BE2C (cell line): ENCODE data around the gene ARHGAP12.

Experiments used
- DNase-seq: peaks from one replicate; pipeline ENCODE4 v3.0.0-alpha.2; 2020
- H3K27me3 ChIP-seq: fragments of 250-450 bp; sonication (Bioruptor Pico); 2 replicates; pipeline ENCODE4 v1.5.1; 2020; ENCODE audit warnings: mild to moderate bottlenecking
- H3K36me3 ChIP-seq: fragments of 250-450 bp; sonication (Bioruptor Pico); 2 replicates; pipeline ENCODE4 v1.5.1; 2020; ENCODE audit warnings: mild to moderate bottlenecking
- H3K4me1 ChIP-seq: fragments of 250-450 bp; sonication (Bioruptor Pico); 2 replicates; pipeline ENCODE4 v1.5.1; 2020
- H3K4me3 ChIP-seq: 2 replicates; pipeline ENCODE4 v1.5.1; 2011; ENCODE audit warnings: low read depth, low read length
- H3K9me3 ChIP-seq: fragments of 250-450 bp; sonication (Bioruptor Pico); 2 replicates; pipeline ENCODE4 v1.5.1; 2020
- TF ChIP-seq, protein P1 (sequence below): IDR thresholded peaks from 2 replicates; pipeline ENCODE4 v1.5.1; 2012; ENCODE audit warnings: mild to moderate bottlenecking, low read depth, low read length

Gene ARHGAP12

DNA sequence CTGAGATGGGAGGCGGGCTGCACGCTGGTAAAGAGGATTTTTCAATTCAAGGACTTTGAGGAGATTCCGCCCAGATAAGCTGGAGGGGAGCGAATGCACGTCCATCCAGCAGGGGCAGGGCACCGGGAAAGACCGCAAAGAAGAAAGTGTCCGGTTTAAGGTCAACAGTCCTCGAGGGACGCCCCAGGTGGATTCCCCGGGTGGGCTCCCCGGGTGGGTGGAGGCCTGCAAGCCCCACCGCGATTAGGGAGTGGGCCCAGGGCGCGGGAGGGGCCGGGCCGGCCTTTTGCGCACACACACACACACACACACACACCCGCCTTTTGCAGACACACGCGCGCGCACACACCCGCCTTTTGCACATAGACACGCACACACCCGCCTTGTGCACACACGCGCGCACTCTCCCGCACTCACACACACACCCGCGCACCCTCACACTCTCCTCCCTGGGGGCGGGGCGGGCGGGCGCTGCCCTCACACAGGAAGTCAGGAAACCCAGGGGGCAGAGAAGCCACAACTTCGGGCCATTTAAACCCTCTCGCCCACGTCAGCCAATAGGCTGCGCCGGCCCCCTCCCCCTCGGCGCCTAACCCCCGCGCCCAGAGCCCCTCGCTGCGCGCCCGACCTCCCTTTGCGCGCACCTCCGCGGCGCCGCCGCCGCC is 615 bp downstream of the ARHGAP12 start:
- peak; percentile 65 for DNase-seq
- Histone ChIP-seq H3K9me3 (no peaks in the 10 kb centered on the region), H3K4me1 (no peaks in the 10 kb centered on the region), H3K36me3 (no peaks in the 10 kb centered on the region), H3K27me3 (no peaks in the 10 kb centered on the region), H3K4me3 (peak overlapping the region; percentile 87)
- TF ChIP-seq, protein P1, sequence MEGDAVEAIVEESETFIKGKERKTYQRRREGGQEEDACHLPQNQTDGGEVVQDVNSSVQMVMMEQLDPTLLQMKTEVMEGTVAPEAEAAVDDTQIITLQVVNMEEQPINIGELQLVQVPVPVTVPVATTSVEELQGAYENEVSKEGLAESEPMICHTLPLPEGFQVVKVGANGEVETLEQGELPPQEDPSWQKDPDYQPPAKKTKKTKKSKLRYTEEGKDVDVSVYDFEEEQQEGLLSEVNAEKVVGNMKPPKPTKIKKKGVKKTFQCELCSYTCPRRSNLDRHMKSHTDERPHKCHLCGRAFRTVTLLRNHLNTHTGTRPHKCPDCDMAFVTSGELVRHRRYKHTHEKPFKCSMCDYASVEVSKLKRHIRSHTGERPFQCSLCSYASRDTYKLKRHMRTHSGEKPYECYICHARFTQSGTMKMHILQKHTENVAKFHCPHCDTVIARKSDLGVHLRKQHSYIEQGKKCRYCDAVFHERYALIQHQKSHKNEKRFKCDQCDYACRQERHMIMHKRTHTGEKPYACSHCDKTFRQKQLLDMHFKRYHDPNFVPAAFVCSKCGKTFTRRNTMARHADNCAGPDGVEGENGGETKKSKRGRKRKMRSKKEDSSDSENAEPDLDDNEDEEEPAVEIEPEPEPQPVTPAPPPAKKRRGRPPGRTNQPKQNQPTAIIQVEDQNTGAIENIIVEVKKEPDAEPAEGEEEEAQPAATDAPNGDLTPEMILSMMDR = peak; percentile 42

DNA sequence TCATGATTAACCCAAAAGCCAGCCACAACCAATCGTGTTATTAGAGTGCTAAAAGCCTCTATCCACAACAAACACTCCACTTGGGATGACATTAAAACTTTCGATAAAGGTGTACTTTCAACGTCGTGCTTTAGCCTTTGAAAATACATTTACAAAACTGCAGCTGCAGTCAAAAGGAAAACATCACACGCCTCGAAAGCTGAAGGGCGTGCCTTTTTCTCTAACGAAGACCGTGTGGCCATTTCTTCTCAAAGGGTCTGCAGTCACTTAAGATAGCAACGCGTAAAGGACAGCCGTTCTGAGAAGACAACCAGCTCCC is 1.1 kb downstream of the ARHGAP12 start:
- Histone ChIP-seq H3K36me3 (no peaks in the 10 kb centered on the region), H3K27me3 (no peaks in the 10 kb centered on the region), H3K9me3 (no peaks in the 10 kb centered on the region), H3K4me3 (peak overlapping the region; percentile 87), H3K4me1 (no peaks in the 10 kb centered on the region)
- DNase-seq = no peak
- TF ChIP-seq, protein P1 = no peak

DNA sequence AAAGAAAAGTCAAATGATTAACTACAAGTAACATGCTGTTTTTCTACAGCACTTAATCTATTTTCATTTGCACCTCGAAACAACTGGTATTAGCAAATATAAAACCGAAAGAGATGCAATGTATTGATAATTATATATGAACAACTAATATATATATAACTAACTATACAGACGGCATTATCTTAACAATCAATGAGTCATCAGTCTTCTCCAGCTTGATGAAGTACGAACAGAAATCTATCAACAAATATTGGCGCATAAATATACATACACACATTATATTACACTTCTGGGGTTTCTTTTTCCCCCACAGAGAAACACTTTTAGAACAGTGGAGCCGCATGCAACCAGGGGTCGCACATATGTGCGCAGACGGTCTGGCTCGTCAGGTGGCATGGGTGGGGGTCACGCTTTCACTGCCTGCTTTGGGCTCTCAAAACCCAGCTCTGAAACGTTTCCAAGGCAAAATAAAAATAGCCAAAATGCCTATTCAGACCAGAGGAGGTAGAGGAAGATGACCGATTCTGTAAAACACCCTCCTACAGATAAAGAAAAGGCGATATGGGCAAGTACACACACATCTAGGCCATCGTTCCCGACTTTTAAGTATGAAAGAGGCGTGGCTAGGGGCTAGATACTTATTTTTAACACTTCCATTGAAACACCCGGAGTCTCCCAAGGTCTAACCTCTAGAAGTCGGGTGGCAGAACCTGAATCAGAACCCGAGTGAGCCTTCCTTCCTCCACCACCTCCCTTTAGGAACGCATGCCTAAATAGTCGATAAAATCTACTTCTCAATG is 1.7 kb downstream of the ARHGAP12 start:
- no peaks in the 10 kb centered on the region for H3K36me3 ChIP-seq
- no peaks in the 10 kb centered on the region for H3K27me3 ChIP-seq
- peak overlapping the region; percentile 87 for H3K4me3 ChIP-seq
- no peaks in the 10 kb centered on the region for H3K4me1 ChIP-seq
- H3K9me3 ChIP-seq = no peaks in the 10 kb centered on the region
- TF ChIP-seq, protein P1 = no peak
- no peak for DNase-seq

DNA sequence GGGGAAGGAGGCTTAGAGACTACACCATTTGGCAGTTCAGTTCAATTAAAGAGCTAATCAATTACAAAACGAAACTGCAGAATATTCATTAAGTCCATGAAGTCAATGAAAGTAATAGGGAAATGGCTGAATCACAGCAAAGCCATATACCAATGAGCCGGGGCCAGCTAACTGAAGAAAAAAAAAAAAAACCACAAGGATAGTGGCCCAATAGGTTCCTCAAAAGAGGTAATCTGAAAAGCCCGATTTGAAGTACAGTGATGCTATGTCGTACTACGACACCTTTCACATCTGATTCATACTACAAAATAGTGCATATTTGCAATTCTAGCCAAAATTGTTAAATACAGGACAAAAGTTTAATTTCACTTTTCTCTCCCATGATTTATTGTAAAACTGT is 2.5 kb downstream of the ARHGAP12 start:
- Histone ChIP-seq H3K27me3 (no peaks in the 10 kb centered on the region), H3K4me3 (no peak overlapping the region), H3K9me3 (no peaks in the 10 kb centered on the region), H3K36me3 (no peaks in the 10 kb centered on the region), H3K4me1 (no peaks in the 10 kb centered on the region)
- DNase-seq = no peak
- TF ChIP-seq, protein P1 = no peak

DNA sequence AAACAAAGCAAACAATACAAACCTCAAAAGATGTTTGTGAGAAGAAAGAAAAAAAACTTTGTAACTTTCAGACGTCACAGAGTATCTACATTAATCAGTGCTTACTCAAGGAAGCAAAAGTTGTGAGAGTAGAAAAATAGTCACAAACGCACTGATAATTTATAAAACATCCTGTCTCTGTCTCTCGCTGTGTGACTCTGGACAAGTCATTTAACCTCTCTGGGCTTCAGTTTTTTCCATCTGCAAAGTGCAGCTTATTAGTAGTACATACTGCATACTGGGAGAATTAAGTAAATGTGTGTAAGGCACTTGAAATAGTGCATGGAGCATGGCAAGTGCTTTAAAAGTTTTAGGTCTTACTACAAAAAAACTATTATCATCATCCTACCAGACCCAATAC is 3.8 kb downstream of the ARHGAP12 start:
- Histone ChIP-seq H3K36me3 (no peaks in the 10 kb centered on the region), H3K9me3 (no peaks in the 10 kb centered on the region), H3K4me3 (no peak overlapping the region), H3K27me3 (no peaks in the 10 kb centered on the region), H3K4me1 (no peaks in the 10 kb centered on the region)
- DNase-seq = no peak
- TF ChIP-seq, protein P1 = no peak

DNA sequence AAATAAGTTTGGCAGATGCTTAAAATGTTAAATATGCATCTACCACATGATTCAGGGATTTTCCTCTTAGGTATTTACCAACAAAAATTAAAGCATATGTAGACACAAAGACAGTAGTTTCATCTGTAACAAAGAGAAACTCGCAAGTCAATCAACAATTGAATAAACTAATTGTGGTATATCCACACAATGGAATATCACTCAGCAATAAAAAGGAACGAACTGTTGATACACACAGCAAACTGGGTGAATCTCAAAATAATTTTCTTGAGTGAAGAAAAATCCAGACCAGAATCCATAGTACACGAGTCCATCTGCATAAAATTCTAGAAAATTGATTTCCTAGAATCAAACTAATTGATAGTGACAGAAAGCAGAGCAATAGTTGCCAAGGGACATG is 5.2 kb downstream of the ARHGAP12 start:
- Histone ChIP-seq H3K4me1 (no peaks in the 10 kb centered on the region), H3K36me3 (no peaks in the 10 kb centered on the region), H3K4me3 (no peak overlapping the region), H3K9me3 (no peaks in the 10 kb centered on the region), H3K27me3 (no peaks in the 10 kb centered on the region)
- TF ChIP-seq, protein P1 = no peak
- DNase-seq = no peak
